HG03342 (cell line): ENCODE data around the gene GNAO1.

Experiments used
- ATAC-seq: cut with Tn5 transposase; IDR thresholded peaks from one replicate; pipeline ENCODE4 v1.9.1; 2021; ENCODE audit warnings: mild to moderate bottlenecking, moderate library complexity; ENCODE audit not compliant: unreplicated experiment

Gene GNAO1

DNA sequence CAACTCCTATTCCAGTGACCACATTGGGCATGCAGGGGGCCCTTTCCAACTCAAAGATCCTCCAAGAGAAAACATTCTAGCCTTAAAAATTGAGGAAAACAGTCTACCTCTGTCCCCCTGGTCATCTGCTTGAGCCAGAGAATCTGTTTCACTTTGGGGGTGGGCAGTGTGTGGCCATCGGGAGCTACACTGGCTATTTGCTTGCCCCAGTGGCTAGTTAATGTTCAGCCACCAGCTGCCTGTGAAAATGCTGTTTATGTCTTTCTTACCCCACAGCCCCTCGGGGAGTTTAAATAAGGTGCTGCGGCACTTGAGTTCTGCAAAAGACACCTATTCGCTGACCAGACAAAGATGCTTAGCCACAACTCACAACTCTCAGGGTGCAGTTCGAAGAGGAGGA lies 43.4 kb downstream of the GNAO1 start:
- no peak for ATAC-seq

DNA sequence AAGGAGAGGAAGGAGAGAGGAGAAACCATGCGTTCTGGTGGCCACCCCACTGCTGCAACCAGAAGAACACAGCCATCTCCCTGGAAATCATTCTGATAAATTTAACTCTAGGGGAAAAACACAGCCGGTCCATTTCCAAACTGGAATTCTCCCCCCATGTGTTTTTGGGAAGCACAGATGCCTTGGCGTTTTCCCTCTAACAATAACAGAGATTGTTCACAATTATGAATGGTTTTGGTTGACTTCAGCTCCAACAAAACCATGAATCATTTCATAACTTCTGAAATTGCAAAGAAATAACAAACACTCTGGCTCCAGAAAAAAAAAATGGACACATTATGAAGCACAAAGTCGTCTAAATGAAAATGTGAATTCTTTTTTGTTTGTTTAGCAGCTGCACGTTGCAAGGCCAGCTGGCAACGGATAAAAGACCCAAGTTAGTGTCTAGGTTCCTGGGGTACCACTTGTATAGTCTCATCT lies 46.2 kb downstream of the GNAO1 start:
- ATAC-seq = no peak

GRCh38 chr16:56238188-56238587 lies 46.9 kb downstream of the GNAO1 start:
- ATAC-seq = no peak

GRCh38 chr16:56241596-56241995 lies 50.3 kb downstream of the GNAO1 start:
- no peak for ATAC-seq

- no peak for ATAC-seq
Measured at GRCh38 chr16:56242740-56243139, 51.5 kb downstream of the GNAO1 start.

GRCh38 chr16:56244612-56245011 lies 53.3 kb downstream of the GNAO1 start:
- no peak for ATAC-seq

GRCh38 chr16:56245197-56245596 lies 53.9 kb downstream of the GNAO1 start:
- ATAC-seq = no peak

DNA sequence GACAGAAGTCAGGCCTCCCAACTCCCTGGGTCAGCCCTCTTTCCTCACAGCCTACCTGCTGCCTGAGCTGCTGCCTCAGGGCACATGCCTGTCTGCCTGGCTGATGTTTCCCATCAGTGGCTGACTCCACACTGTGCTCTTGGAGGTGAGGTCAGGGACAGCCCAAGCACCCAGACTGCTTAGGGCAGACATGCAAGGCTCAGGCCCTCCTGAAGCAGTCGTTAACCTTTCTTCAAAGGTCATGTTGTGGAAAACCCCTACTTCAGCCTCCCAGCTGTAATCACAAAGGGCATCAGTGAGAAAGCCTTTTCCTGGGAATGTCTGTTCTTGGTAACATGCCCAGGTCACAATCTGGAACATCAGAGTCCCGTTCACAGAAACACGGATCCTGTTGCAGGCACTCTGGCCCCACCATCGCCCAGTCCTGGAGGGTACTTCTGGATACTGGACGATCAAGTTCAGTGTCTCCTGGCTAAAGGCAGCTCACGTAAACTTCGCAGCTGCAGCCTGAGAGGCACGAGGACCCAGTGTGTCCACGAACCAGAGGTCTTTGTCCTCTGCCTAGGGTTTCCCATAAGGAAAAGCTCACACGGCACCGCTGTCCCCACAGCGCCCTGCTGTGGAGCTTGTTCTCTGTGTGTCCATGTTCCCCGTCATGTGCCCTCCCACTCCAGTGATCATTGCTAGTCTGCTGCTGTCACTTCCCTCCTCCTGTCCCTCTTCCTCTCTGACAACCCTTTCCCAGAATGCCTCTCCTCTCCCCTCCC lies 54.9 kb downstream of the GNAO1 start:
- no peak for ATAC-seq

DNA sequence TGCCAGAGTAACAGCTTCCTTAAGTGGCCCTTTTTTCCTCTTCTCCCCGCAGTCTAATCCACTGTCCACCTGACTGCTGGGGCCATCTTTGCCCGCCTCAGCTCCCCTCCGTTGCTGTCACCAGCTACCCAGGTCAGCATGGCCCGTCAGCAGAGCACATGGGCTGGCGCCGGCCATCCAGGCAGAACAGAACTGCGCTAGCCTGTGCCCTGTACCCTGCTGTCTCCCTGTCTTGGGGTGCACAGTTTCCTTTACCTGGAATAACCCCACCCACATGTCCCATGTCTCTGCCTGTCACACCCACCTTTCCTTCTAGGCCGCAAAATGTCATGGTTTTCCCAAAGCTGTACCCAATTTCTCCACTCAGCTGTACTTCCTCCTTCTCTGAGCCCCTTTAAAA lies 55.7 kb downstream of the GNAO1 start:
- ATAC-seq = no peak

DNA sequence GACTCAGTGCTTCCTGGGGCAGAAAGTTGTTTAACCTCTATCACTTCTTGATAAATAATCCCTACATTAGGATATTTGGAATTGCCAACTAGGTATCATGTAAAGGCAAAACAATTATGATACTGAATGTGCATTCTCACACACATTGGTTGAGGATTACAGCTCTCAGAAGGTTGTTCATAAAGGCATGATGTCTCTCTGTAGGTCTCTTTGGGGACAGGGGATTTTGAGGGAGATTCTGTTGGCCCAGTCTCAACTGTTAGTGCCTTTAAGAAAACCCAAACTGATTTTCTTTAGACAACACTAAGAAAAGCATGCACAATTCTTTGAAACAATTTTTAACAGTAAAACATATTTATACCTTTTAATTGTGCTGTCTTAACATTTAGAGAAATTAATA lies 56.5 kb downstream of the GNAO1 start:
- ATAC-seq = no peak

- ATAC-seq = no peak
Measured at GRCh38 chr16:56252835-56253234, 61.5 kb downstream of the GNAO1 start.

DNA sequence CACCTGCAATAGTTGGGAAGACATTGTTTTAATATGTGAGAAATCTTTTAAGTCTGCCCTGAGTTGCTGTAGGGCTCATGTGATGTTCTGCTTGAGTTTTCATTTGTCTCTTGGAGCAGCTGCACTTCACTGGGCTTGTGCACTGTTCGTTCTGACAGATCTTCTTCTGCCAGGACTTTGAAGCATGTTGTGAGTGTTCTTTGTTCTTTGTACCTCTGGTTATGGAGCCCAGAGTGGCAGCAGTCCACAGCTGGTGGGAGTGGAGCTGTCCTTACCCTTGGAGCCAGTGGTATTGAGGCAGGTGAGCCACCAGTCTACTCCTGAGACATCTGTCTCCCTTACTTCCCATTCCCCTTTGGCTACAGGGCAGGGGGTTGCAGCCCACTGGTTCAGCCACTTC lies 64.6 kb downstream of the GNAO1 start:
- ATAC-seq = no peak

GRCh38 chr16:56257239-56257638 lies 66.0 kb downstream of the GNAO1 start:
- ATAC-seq = no peak

- no peak for ATAC-seq
Measured at GRCh38 chr16:56257666-56258342, 66.5 kb downstream of the GNAO1 start.

DNA sequence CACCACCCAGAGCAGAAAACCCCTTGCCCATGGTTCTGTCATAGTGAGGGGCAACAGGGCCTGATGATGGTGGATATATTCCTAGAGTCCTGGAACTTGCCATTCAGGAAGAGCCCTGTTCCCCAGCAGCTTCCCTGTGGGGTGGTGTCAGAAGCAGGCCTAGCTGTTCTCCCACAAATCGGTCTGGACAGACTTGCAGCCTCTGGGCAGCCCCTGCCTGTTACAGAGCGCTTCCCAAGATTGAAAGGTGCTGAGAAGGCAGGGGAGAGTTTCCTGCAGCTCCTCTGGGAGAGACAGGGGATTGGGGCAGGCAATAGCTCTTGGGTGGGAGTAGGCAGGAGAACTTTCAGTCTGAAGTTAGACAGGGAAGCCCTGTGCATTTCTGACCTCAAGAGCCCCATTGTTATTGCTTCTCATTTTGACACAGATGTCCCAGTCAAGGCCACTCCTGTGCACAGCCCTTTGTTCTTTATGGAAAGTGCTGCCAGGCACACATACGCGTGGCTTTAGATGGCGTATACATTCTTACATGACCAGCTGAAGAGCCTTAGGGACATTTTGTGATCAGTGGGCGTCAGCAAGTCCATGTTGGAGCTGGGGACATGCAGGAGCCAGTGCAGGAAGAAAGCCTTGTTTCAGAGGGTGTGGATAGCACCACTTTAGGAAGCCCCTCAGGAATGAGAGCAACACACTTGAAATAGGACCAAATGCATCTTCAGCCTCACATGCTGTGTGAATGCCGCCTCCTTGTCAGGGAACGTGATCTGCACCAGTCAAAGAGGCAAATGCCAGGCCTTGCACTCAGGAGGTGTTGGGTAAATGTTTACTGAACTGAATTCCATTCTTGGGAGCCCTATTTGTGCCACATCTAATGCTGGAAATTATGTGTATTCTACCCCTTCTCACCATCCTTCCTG lies 67.5 kb downstream of the GNAO1 start:
- no peak for ATAC-seq

DNA sequence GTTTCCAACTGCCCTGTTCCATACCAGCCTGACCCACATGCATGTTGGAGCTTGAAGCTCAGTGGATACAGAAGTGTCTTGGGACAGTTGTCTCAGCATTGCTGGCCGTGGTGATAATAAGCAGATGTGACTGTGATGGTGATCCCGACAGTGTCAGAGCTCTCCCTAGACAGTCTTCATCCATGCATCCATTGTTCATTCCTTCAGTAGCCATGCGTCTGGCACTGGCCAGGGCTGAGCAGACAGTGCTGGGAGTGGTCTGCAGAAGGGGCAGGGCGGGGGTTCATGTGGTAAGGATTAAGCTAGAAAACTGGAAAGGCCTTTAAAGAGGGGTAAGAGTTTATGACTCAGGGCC lies 68.1 kb downstream of the GNAO1 start:
- no peak for ATAC-seq

- no peak for ATAC-seq
Measured at GRCh38 chr16:56260378-56261160, 69.3 kb downstream of the GNAO1 start.

GRCh38 chr16:56261656-56262055 lies 70.4 kb downstream of the GNAO1 start:
- no peak for ATAC-seq

DNA sequence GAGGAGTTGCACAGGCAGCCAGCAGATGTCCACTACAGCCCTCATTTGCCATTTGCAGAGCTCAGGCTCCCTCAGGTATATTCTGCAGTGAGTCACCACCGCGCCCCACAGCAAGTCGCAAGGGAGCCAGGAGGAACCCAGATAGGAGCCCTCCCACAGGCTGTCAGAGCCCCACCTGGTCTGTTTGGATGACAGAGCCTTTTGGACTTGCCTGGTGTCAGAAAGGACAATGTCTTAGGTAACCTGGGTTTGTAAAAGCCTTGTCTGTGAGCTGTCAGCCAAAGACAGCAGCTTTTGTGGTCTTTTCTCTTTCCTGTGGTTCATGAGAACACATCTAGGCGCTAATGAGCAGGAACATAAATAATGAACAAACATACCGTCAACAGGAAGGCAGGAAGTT lies 70.9 kb downstream of the GNAO1 start:
- ATAC-seq = no peak

DNA sequence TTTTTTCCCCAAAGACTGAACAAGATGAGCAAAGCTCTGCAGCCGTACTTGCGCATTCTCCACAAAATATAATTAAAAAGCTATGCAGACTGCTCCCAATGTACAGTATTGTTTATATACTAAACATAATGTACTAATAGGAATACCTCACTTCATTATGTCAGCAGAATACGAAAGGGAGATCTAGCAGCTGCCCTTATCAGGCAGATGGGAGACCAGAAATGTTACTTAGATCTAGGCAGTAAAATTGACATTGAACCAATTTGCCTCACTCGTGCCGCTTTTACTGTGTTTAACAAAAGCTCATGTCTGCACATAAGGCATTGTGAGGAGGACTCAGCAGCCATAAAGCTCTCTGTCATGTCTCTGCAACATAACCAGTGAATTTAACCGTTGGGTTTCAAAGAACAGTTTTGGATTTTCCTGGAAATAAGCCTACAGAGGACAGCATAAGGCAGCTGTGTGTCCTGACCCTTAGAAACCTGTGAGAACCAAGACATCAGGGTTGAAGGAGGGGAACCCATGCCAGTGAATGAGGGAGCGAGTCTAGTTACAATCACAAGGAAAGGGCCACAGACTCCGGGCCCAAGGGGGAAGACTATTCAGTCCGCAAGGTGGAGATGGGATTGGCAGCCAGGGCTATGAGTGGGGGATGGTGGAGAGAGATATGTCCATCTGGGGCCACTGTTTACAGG lies 71.4 kb downstream of the GNAO1 start:
- ATAC-seq = no peak
